Right cardiac atrium (tissue), 5 donors: Measurements from ENCODE around the gene LILRB4. TPM values are rescaled to one million over a fixed set of nuclear protein-coding genes. Genes with fewer than 3 reads are reported as not detected.
"Not testable (repeated sequence)": the region's sequence is repeated elsewhere in the genome, so short reads cannot be mapped to it uniquely, and the experiment has no call there.

Experiments
- ATAC-seq, 2 donors: fragments of 200-7000 bp; cut with Tn5 transposase; one replicate each; pipeline versions ENCODE4 v1.8.0 to v1.9.1; 2020; ENCODE audit warnings: moderate library complexity in 2 of 2, mild to moderate bottlenecking in 1 of 2
- DNase-seq, 3 donors: peaks; one replicate each; pipeline ENCODE4 v3.0.0-alpha.2; 2020
- H3K27ac ChIP-seq: one replicate; pipeline ENCODE4 v1.5.1; 2013; ENCODE audit warnings: mild to moderate bottlenecking, low read length, control low read depth, moderate library complexity
- H3K27me3 ChIP-seq: one replicate; pipeline ENCODE4 v1.6.1; 2013; ENCODE audit not compliant: control insufficient read depth, insufficient read depth
- H3K4me1 ChIP-seq: one replicate; pipeline ENCODE4 v1.6.1; 2013; ENCODE audit warnings: low read length; ENCODE audit not compliant: control insufficient read depth, insufficient read depth
- H3K4me3 ChIP-seq: one replicate; pipeline ENCODE4 v1.5.1; 2013; ENCODE audit warnings: low read length, control low read depth
- H3K9me3 ChIP-seq: one replicate; pipeline ENCODE4 v1.6.1; 2013; ENCODE audit warnings: low read length; ENCODE audit not compliant: control insufficient read depth
- WGBS: extraction: QIAGEN DNeasy Blood & Tissue Kit; methylation state at CpG from one replicate; pipeline ENCODE4 v1.1.7; 2013; 5-methylcytosine and 5-hydroxymethylcytosine counted together
- intact Hi-C, 4 donors: fragments of 100-400 bp; cut with DNase I; formaldehyde crosslinking; loops; one replicate each; pipeline versions ENCODE4 v1.11.0 to v1.14.0; 2022 to 2023
- microRNA-seq, 2 donors: library from miRNA; unstranded; fragments of <30 nt; microRNA quantifications; one replicate each; pipeline ENCODE4 v1.2.0, GENCODE V29; 2020 to 2021
- polyA plus RNA-seq: library from polyadenylated mRNA; stranded (reverse); fragments of 200-250 nt; gene quantifications from one replicate; pipeline ENCODE4 v1.2.3, GENCODE V29; 2013
- total RNA-seq, 4 donors: library from RNA; stranded (reverse); fragmentation: NEBNext Ultra II Directional; extraction: Animal tissue kit (Norgen Biotek cat#: 25700); gene quantifications; one replicate each; pipeline ENCODE4 v1.2.1, GENCODE V29; 2021
- donor health status: healthy with polysubstance abuse.
- donor health status: DM: no; HTN: yes; CAD: no.
- donor health status: DM: no; HTN: no; CAD: no.
- donor health status: DM: no; HTN: yes; CAD: no; lungs with severe emphysema.
- donor health status: DM: yes; HTN: yes; CAD: no.

LILRB4 gene
- total and polyA plus RNA-seq, 5 donors, result 1.4 to 5.3 (median 4.4) TPM

- no peaks in the 10 kb centered on the region for H3K4me1 ChIP-seq
- no peaks in the 10 kb centered on the region for H3K9me3 ChIP-seq
- intact Hi-C loops, result no loop called here
- H3K4me3 ChIP-seq, result no peak overlapping the region
- no peaks in the 10 kb centered on the region for H3K27me3 ChIP-seq
- no peak overlapping the region for H3K27ac ChIP-seq
- no peak for DNase-seq
- 73% methylated on average over 5 of the region's 5 CpGs for WGBS
- no peak for ATAC-seq
These were observed 31.9 kb downstream of the LILRB4 start for GRCh38 chr19:54694648-54695047.

GRCh38 chr19:54696117-54696548 lies 33.3 kb downstream of the LILRB4 start:
- DNase-seq (no peak), ATAC-seq (no peak)
- Histone ChIP-seq H3K4me3 (no peak overlapping the region), H3K27ac (no peak overlapping the region), H3K4me1 (no peaks in the 10 kb centered on the region), H3K27me3 (no peaks in the 10 kb centered on the region), H3K9me3 (no peaks in the 10 kb centered on the region)
- intact Hi-C loops, result no loop called here
- 55% methylated on average over 8 of the region's 8 CpGs for WGBS

GRCh38 chr19:54696766-54697165 lies 34.0 kb downstream of the LILRB4 start:
- DNase-seq (no peak), ATAC-seq (no peak)
- H3K9me3 ChIP-seq, result no peaks in the 10 kb centered on the region
- no peak overlapping the region for H3K4me3 ChIP-seq
- no peak overlapping the region for H3K27ac ChIP-seq
- H3K4me1 ChIP-seq, result no peaks in the 10 kb centered on the region
- intact Hi-C loops, result no loop called here
- H3K27me3 ChIP-seq, result no peaks in the 10 kb centered on the region
- WGBS, result 30% methylated on average over 2 of the region's 2 CpGs

GRCh38 chr19:54697716-54698115 lies 34.9 kb downstream of the LILRB4 start:
- intact Hi-C loops, H3K4me3 ChIP-seq, H3K27ac ChIP-seq, H3K9me3 ChIP-seq, ATAC-seq, H3K4me1 ChIP-seq, H3K27me3 ChIP-seq, DNase-seq: not testable (repeated sequence)
- 85% methylated on average over 13 of the region's 13 CpGs for WGBS

- intact Hi-C loops, result no loop called here
- no peaks in the 10 kb centered on the region for H3K27me3 ChIP-seq
- no peaks in the 10 kb centered on the region for H3K9me3 ChIP-seq
- H3K4me3 ChIP-seq, result no peak overlapping the region
- ATAC-seq (no peak), DNase-seq (no peak)
- H3K4me1 ChIP-seq, result no peaks in the 10 kb centered on the region
- 80% methylated on average over 8 of the region's 8 CpGs for WGBS
- no peak overlapping the region for H3K27ac ChIP-seq
These were observed 42.1 kb downstream of the LILRB4 start for GRCh38 chr19:54704928-54705327.

GRCh38 chr19:54707962-54708361 lies 45.2 kb downstream of the LILRB4 start:
- no peak for DNase-seq
- Histone ChIP-seq H3K27me3 (no peaks in the 10 kb centered on the region), H3K9me3 (no peaks in the 10 kb centered on the region), H3K4me1 (no peaks in the 10 kb centered on the region), H3K27ac (no peak overlapping the region), H3K4me3 (no peak overlapping the region)
- 56% methylated on average over 4 of the region's 4 CpGs for WGBS
- no peak for ATAC-seq
- intact Hi-C loops, result no loop called here

- H3K9me3 ChIP-seq, result no peaks in the 10 kb centered on the region
- no peak overlapping the region for H3K4me3 ChIP-seq
- WGBS, result 84% methylated on average over 7 of the region's 7 CpGs
- no peak for ATAC-seq
- no peak overlapping the region for H3K27ac ChIP-seq
- intact Hi-C loops, result no loop called here
- H3K27me3 ChIP-seq, result no peaks in the 10 kb centered on the region
- DNase-seq, result no peak
- no peaks in the 10 kb centered on the region for H3K4me1 ChIP-seq
These were observed 46.0 kb downstream of the LILRB4 start for GRCh38 chr19:54708781-54709180.

- intact Hi-C loops, result no loop called here
- ATAC-seq, result no peak
- Histone ChIP-seq H3K4me1 (no peaks in the 10 kb centered on the region), H3K4me3 (no peak overlapping the region), H3K9me3 (no peaks in the 10 kb centered on the region), H3K27ac (no peak overlapping the region), H3K27me3 (no peaks in the 10 kb centered on the region)
- WGBS, result 71% methylated on average over 18 of the region's 18 CpGs
- no peak for DNase-seq
These were observed 46.6 kb downstream of the LILRB4 start for GRCh38 chr19:54709212-54709948.

GRCh38 chr19:54709956-54710355 lies 47.2 kb downstream of the LILRB4 start:
- WGBS, result 58% methylated on average over 11 of the region's 13 CpGs
- H3K27me3 ChIP-seq, H3K9me3 ChIP-seq, ATAC-seq, H3K4me1 ChIP-seq, H3K4me3 ChIP-seq, H3K27ac ChIP-seq, DNase-seq, intact Hi-C loops: not testable (repeated sequence)

Small RNA genes within 50 kb of the gene (microRNA-seq; reads per million reads assigned to microRNA genes)
- 0 reads per million in 2 donors for gene MIR8061

Other genes with a start within 250 kb of the LILRB4 start
- gene TTYH1, start 247.5 kb upstream of the LILRB4 start, total RNA-seq, result 1 to 10 TPM; 2.4 to 3.0 (median 2.9) TPM
- 3.6 TPM for gene TTYH1, start 247.5 kb upstream of the LILRB4 start, polyA plus RNA-seq
- 10 to 100 TPM; 66.2 to 87.4 (median 71.4) TPM for gene LENG8, start 213.8 kb upstream of the LILRB4 start, total RNA-seq
- gene LENG8, start 213.8 kb upstream of the LILRB4 start, polyA plus RNA-seq, result 77.5 TPM
- gene LENG9, start 199.2 kb upstream of the LILRB4 start, total RNA-seq, result 1 to 10 TPM; 2.1 to 4.1 (median 2.7) TPM
- 2.3 TPM for gene LENG9, start 199.2 kb upstream of the LILRB4 start, polyA plus RNA-seq
- 10 to 100 TPM; 10.4 to 22.5 (median 12.8) TPM for gene CDC42EP5, start 189.7 kb upstream of the LILRB4 start, total RNA-seq
- 10.8 TPM for gene CDC42EP5, start 189.7 kb upstream of the LILRB4 start, polyA plus RNA-seq
- gene LAIR2, start 160.2 kb upstream of the LILRB4 start, total RNA-seq, result not detected
- not detected for gene LAIR2, start 160.2 kb upstream of the LILRB4 start, polyA plus RNA-seq
- 1 to 10 TPM; 1.6 to 5.6 (median 3.4) TPM for gene LILRA2, start 89.2 kb upstream of the LILRB4 start, total RNA-seq
- 0.88 TPM for gene LILRA2, start 89.2 kb upstream of the LILRB4 start, polyA plus RNA-seq
- gene LILRA1, start 69.4 kb upstream of the LILRB4 start, total RNA-seq, result 1 to 10 TPM in 2 of 4 donors, under 1 TPM in 2; 0.64 to 1.5 (median 1.0) TPM
- 0.20 TPM for gene LILRA1, start 69.4 kb upstream of the LILRB4 start, polyA plus RNA-seq
- 1 to 10 TPM; 2.4 to 4.1 (median 2.7) TPM for gene LILRB1, start 32.5 kb upstream of the LILRB4 start, total RNA-seq
- gene LILRB1, start 32.5 kb upstream of the LILRB4 start, polyA plus RNA-seq, result 1.2 TPM
- not detected for gene KIR3DL3, start 61.5 kb downstream of the LILRB4 start, total RNA-seq
- not detected for gene KIR3DL3, start 61.5 kb downstream of the LILRB4 start, polyA plus RNA-seq
- not detected for gene KIR2DL3, start 75.5 kb downstream of the LILRB4 start, total RNA-seq
- 0.07 TPM for gene KIR2DL3, start 75.5 kb downstream of the LILRB4 start, polyA plus RNA-seq
- gene KIR2DL1, start 106.8 kb downstream of the LILRB4 start, total RNA-seq, result not detected
- 0.11 TPM for gene KIR2DL1, start 106.8 kb downstream of the LILRB4 start, polyA plus RNA-seq
- gene KIR2DL4, start 140.6 kb downstream of the LILRB4 start, total RNA-seq, result not detected
- 0.07 TPM for gene KIR2DL4, start 140.6 kb downstream of the LILRB4 start, polyA plus RNA-seq
- not detected for gene KIR3DL1, start 153.5 kb downstream of the LILRB4 start, total RNA-seq
- gene KIR3DL1, start 153.5 kb downstream of the LILRB4 start, polyA plus RNA-seq, result 0.05 TPM
- under 1 TPM in 1 of 4 donors, not detected in 3; 0.23 TPM for gene KIR2DS4, start 169.7 kb downstream of the LILRB4 start, total RNA-seq
- gene KIR2DS4, start 169.7 kb downstream of the LILRB4 start, polyA plus RNA-seq, result 0.14 TPM
- gene KIR3DL2, start 187.5 kb downstream of the LILRB4 start, total RNA-seq, result under 1 TPM in 1 of 4 donors, not detected in 3; 0.11 TPM
- not detected for gene KIR3DL2, start 187.5 kb downstream of the LILRB4 start, polyA plus RNA-seq
- gene FCAR, start 211.2 kb downstream of the LILRB4 start, total RNA-seq, result 1 to 10 TPM in 1 of 4 donors, under 1 TPM in 2, not detected in 1; 0.44 to 1.2 (median 0.54) TPM
- 0.18 TPM for gene FCAR, start 211.2 kb downstream of the LILRB4 start, polyA plus RNA-seq
- under 1 TPM in 3 of 4 donors, not detected in 1; 0.21 to 0.57 (median 0.37) TPM for gene NCR1, start 243.2 kb downstream of the LILRB4 start, total RNA-seq
- not detected for gene NCR1, start 243.2 kb downstream of the LILRB4 start, polyA plus RNA-seq